Measurements from ENCODE around the gene AP1S3. TPM values are rescaled to one million over a fixed set of nuclear protein-coding genes. Genes with fewer than 3 reads are reported as not detected.
A peak's percentile ranks its signal among the peaks of the same experiment; 100 is the strongest.

AP1S3 gene
- total and polyA plus RNA-seq, 10 donors, result 2.4 to 16.0 (median 10.5) TPM

GRCh38 chr2:223725494-223725893, 111.9 kb downstream of the AP1S3 start:
- WGBS, 5 donors, result 41 to 63% (median 51%) methylated on average over 5 of the region's 5 CpGs
- TF ChIP-seq POLR2AphosphoS5 (IDR thresholded peaks at IDR 0.05) (peak in 1 of 3 donors; percentile 42), CTCF (IDR thresholded peaks at IDR 0.05 in 8 of 11, conservative IDR thresholded peaks at IDR 0.05 in 3 of 11) (no peak)
- Histone ChIP-seq H3K36me3 (no peaks in the 10 kb centered on the region), H3K27ac (peak overlapping the region in 7 of 8 donors; percentile 17 to 58 (median 41)), H3K4me3 (no peak overlapping the region), H3K9me3 (no peaks in the 10 kb centered on the region), H3K27me3 (replicated peaks in 1 of 7) (no peaks in the 10 kb centered on the region), H3K4me1 (peaks cover 0 to 17% (median 6%) of the 10 kb centered on the region in 6 donors)
- peak; percentile 75 for DNase-seq
- intact Hi-C loops (cut with DNase I; ENCODE audit: low total_unique reads), result no loop called here

GRCh38 chr2:223724861-223725260, 112.5 kb downstream of the AP1S3 start:
- Histone ChIP-seq H3K27me3 (replicated peaks in 1 of 7) (no peaks in the 10 kb centered on the region), H3K27ac (peak overlapping the region in 5 of 8 donors; percentile 17 to 58 (median 41)), H3K9me3 (no peaks in the 10 kb centered on the region), H3K4me1 (peaks cover 0 to 17% (median 6%) of the 10 kb centered on the region in 6 donors), H3K36me3 (no peaks in the 10 kb centered on the region), H3K4me3 (no peak overlapping the region)
- intact Hi-C loops (cut with DNase I; ENCODE audit: low total_unique reads), result no loop called here
- WGBS, 5 donors, result 81 to 86% (median 85%) methylated on average over 4 of the region's 4 CpGs
- no peak for TF ChIP-seq POLR2AphosphoS5 (IDR thresholded peaks at IDR 0.05)
- no peak for TF ChIP-seq CTCF (IDR thresholded peaks at IDR 0.05 in 8 of 11, conservative IDR thresholded peaks at IDR 0.05 in 3 of 11)
- TF ChIP-seq POLR2A (IDR thresholded peaks at IDR 0.05), result no peak
- no peak for DNase-seq

GRCh38 chr2:223723954-223724411, 113.4 kb downstream of the AP1S3 start:
- H3K27ac ChIP-seq, result no peak overlapping the region
- no peak overlapping the region for H3K4me3 ChIP-seq
- intact Hi-C loops (cut with DNase I; ENCODE audit: low total_unique reads), result no loop called here
- H3K36me3 ChIP-seq, result no peaks in the 10 kb centered on the region
- no peaks in the 10 kb centered on the region for H3K27me3 ChIP-seq (replicated peaks in 1 of 7)
- H3K4me1 ChIP-seq, result peaks cover 0 to 17% (median 6%) of the 10 kb centered on the region in 6 donors
- no peaks in the 10 kb centered on the region for H3K9me3 ChIP-seq
- no peak for DNase-seq
- TF ChIP-seq CTCF (IDR thresholded peaks at IDR 0.05 in 8 of 11, conservative IDR thresholded peaks at IDR 0.05 in 3 of 11), result no peak
- no peak for TF ChIP-seq POLR2AphosphoS5 (IDR thresholded peaks at IDR 0.05)
- TF ChIP-seq POLR2A (IDR thresholded peaks at IDR 0.05), result no peak
- WGBS, 5 donors, result 81 to 89% (median 84%) methylated on average over 4 to 5 of the region's 5 CpGs

- H3K4me3 ChIP-seq, result no peak overlapping the region
- intact Hi-C loops (cut with DNase I; ENCODE audit: low total_unique reads), result no loop called here
- no peak for DNase-seq
- no peaks in the 10 kb centered on the region for H3K36me3 ChIP-seq
- WGBS, 5 donors, result 82 to 96% (median 91%) methylated on average over 9 of the region's 9 CpGs
- H3K4me1 ChIP-seq, result peaks cover 0 to 11% (median 3%) of the 10 kb centered on the region in 6 donors
- TF ChIP-seq CTCF (IDR thresholded peaks at IDR 0.05 in 8 of 11, conservative IDR thresholded peaks at IDR 0.05 in 3 of 11), result no peak
- TF ChIP-seq POLR2AphosphoS5 (IDR thresholded peaks at IDR 0.05), result no peak
- no peak for TF ChIP-seq POLR2A (IDR thresholded peaks at IDR 0.05)
- peaks cover 0 to 9% (median 2%) of the 10 kb centered on the region in 8 donors for H3K9me3 ChIP-seq
- H3K27me3 ChIP-seq (replicated peaks in 1 of 7), result no peaks in the 10 kb centered on the region
- H3K27ac ChIP-seq, result no peak overlapping the region
Measured at GRCh38 chr2:223722226-223722625, 115.2 kb downstream of the AP1S3 start.
